Measurements from ENCODE around the gene ECT2L. TPM values are rescaled to one million over a fixed set of nuclear protein-coding genes. Genes with fewer than 3 reads are reported as not detected.

ECT2L gene
- total and polyA plus RNA-seq, 2 donors (not counting 3 experiments of a cell fraction or from before 2014, with no cell fraction given): not detected

GRCh38 chr6:138882369-138883017, 86.6 kb downstream of the ECT2L start:
- dilution Hi-C loops (cut with MboI; ENCODE audit: extremely low pct_ligation_motif_present, low sequenced_read_pairs): no loop called here
- no peak for FAIRE-seq
- no peak for DNase-seq (ENCODE audit: low read depth, low spot score)
- Histone ChIP-seq H3K9me3 (replicated peaks; ENCODE audit: control insufficient read depth, insufficient read depth, low read length) (no peaks in the 10 kb centered on the region), H3K27ac (ENCODE audit: insufficient read depth, low read depth, low read length) (no peak overlapping the region), H3K36me3 (ENCODE audit: control insufficient read depth in 2 of 2, extremely low read depth in 1 of 2, insufficient read depth in 2 of 2, low read length in 2 of 2) (no peaks in the 10 kb centered on the region), H3K27me3 (ENCODE audit: control insufficient read depth in 2 of 2, insufficient read depth in 2 of 2, low read length in 2 of 2) (peaks cover 0 to 1% of the 10 kb centered on the region in 2 experiments), H3K4me2 (ENCODE audit: insufficient read depth, low read length) (no peak overlapping the region), H2AFZ (ENCODE audit: low read depth, low read length) (no peak overlapping the region), H3K79me2 (ENCODE audit: control insufficient read depth, insufficient read depth, low read length) (no peaks in the 10 kb centered on the region), H3K9me1 (replicated peaks; ENCODE audit: control insufficient read depth, extremely low read depth, insufficient read depth, low read length) (no peaks in the 10 kb centered on the region), H3K4me1 (ENCODE audit: control insufficient read depth, extremely low read depth, insufficient read depth, low read length) (no peaks in the 10 kb centered on the region), H3K4me3 (replicated peaks in 1 of 3; ENCODE audit: insufficient read depth in 1 of 3, low read depth in 1 of 3, low read length in 3 of 3) (no peak overlapping the region), H3K9ac (replicated peaks; ENCODE audit: extremely low read depth, insufficient read depth, low read length) (no peak overlapping the region), H4K20me1 (replicated peaks; ENCODE audit: control insufficient read depth, extremely low read depth, insufficient read depth, low read length) (no peaks in the 10 kb centered on the region)
- ChIA-PET POLR2A (interaction anchor here (0.6 kb wide), 1 partner anchor 8 kb away, joined by 7 read pairs; no protein-coding TSS in a partner anchor), CTCF (interaction anchor here (0.9 to 1.5 kb wide), 4 partner anchors 9 to 33 kb away, joined by 3 read pairs; no protein-coding TSS in a partner anchor)
- no peak for TF ChIP-seq JUN (IDR thresholded peaks at IDR 0.05; ENCODE audit: borderline replicate concordance, insufficient read depth, insufficient read length, low read depth)
- TF ChIP-seq MAX (IDR thresholded peaks at IDR 0.05; ENCODE audit: insufficient read depth, insufficient read length): no peak
- no peak for TF ChIP-seq POLR2AphosphoS5 (IDR thresholded peaks at IDR 0.05; ENCODE audit: insufficient read depth, low read depth, low read length)
- no peak for TF ChIP-seq MYC (IDR thresholded peaks at IDR 0.05; ENCODE audit: low read depth, low read length)
- no peak for TF ChIP-seq EZH2 (IDR thresholded peaks at IDR 0.05; ENCODE audit: borderline replicate concordance, low read depth, low read length, severe bottlenecking)
- TF ChIP-seq POLR2A (IDR thresholded peaks at IDR 0.05; ENCODE audit: low read depth, low read length): no peak
- TF ChIP-seq FOS (IDR thresholded peaks at IDR 0.05; ENCODE audit: borderline replicate concordance, insufficient read depth, low read length): no peak
- no peak for TF ChIP-seq GATA2 (IDR thresholded peaks at IDR 0.05; ENCODE audit: insufficient read depth, insufficient read length, low read depth, low read length)
- TF ChIP-seq CTCF (IDR thresholded peaks at IDR 0.05; ENCODE audit: extremely low read depth in 1 of 2, insufficient read depth in 1 of 2, low read depth in 1 of 2, low read length in 2 of 2): no peak
- no TSS peak for BruUV-seq (replicated peaks)
- intact Hi-C loops (cut with micrococcal nuclease): no loop called here

Measured in endothelial cell of umbilical vein (primary cell).